Fibroblast of upper back skin (primary cell): ENCODE measurements around the gene PARN.
A peak's percentile ranks its signal among the peaks of the same experiment; 100 is the strongest.

Experiments used
- DNase-seq: peaks from one replicate; pipeline ENCODE4 v3.0.0-alpha.2; 2013

The PARN gene

GRCh38 chr16:14495213-14496046 lies 134.6 kb downstream of the PARN start:
- no peak for DNase-seq

DNA sequence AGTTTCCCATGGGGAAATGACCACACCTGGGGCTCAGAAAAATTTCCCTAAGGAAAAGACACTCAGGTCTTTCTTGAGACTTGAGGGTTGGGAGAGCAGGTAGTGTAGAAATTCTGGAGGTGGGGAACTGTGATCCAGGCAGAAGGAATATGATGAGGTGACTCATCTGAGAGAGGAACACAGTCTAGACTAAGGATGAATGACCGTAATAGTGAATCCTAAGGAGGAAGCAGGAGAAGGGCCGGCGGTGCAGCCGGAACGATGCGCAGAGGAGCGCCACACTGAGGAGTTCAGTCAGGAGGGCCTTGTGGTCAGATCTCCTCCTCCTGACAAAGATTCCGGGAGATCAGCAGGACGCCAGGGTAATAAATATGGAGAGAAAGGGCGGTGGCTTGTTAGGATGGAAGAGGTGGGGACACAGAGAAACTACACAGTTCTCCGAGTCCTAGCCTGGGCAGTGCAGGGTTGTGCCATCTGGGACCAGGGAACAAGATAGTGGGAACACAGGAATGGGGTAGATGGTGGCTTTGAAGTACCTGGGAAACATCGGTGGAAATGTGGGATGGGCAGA lies 135.6 kb downstream of the PARN start:
- DNase-seq: no peak

DNA sequence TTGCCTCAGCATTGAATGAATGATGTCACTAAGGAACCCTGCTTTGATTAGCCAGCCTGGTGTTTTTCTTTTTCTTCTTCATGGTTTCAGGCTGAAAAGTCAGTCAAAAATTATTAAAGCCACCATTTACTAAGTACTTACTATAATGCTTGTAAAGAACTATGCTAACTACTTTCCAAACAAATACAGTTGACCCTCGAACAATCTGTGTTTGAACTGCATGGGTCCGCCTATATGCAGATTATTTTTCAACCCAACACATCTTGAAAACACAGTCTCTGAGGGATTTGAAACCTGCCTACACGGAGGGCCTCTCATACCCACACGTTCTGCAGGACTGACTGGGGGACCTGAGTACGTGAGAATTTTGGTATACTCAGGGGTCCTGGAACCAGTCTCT lies 136.3 kb downstream of the PARN start:
- DNase-seq: no peak

DNA sequence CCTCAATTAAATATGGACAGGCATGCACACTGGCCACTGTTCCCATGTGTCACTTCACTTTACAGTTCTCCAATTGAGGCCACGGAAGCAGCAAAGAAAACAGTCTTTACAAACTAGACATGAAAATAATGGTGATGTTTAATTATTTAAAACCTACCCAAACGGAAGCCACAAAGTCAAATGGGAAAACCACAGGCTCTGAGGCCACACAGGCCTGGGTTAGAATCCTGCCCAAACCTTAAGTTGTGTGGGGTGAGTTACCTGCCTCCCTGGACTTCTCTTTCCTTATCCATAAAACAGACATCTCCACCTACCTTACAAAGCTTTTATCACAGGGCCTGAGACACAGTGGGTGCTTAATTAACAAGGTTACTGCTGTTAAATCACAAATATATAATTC lies 137.4 kb downstream of the PARN start:
- DNase-seq: no peak

- DNase-seq: no peak
These were observed 138.1 kb downstream of the PARN start for GRCh38 chr16:14491861-14492529.

- DNase-seq: no peak
These were observed 139.8 kb downstream of the PARN start for GRCh38 chr16:14490235-14490634.

DNA sequence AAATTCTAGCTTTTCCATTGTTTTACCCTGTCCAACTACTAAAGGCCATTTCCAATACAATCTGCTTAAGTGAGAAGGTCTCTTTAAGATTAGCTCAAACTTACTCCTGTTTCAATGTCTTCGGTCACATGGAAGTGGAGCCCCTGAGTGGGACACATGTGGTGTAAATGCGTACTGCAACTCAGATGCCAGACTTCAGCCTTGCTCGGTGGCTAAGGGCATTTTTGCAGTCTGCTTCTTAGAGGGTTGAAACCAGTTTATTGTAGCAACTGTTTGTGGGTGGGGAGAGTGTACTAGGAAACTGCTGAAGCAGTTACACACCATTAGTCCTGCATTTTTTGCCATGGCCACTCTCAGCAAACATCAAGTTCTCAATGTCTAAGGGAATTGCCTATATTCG lies 140.6 kb downstream of the PARN start:
- peak; percentile 55 for DNase-seq

DNA sequence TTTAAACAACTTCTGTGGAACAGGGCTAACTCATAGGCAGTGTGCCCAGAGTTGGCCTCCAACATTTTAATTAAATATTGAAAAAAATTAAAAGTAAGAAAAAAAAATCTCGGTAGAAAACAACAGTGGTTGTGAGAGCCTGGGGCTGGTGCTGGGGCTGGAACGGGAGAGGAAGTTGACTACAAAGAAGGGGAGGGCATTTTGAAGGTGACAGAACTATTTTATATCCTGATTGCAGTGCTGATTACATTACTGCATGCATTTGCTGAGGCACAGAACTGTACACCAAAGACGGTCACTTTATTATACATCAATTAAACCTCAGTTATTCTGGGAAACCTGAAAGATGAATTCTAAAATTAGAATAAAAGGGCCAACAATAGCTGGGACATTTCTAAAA lies 142.5 kb downstream of the PARN start:
- no peak for DNase-seq

DNA sequence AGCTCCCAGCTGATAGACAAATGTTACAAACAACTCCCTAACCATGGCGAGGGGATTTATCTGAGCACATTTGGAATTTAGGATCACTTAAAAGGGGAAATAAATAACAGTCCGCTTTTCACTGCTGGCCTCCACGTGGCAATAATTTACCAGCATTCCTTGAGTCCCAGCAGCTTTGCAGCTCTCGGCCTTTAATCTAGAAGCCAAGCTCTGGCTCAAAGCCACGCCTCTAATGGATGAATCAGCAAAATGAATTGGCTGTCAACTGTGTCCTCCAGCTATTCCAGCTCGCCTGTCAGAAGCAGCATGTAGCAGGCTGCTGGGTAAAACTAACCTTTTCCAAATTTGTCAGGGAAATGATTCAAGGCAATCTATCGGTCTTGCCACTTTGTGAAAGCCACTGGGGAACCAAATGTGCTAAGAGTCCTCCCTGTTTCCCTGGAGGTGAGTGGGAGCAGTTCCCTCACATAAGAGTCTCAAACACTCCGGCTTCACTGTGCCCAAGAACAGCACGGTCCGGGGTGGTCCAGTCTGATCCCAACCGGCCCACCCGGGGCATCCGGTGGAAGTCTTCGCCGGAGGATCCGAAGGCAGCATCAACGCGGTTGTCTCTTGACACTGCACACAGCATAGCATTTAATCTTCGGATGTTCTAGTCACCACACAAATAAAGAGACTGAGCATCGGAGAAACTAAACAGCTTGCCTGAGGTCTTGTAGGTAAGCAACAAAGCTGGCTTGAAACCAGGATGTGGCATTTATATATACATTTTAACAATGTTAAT lies 143.3 kb downstream of the PARN start:
- DNase-seq: peak; percentile 99

- no peak for DNase-seq
These were observed 144.1 kb downstream of the PARN start for GRCh38 chr16:14485811-14486519.

DNA sequence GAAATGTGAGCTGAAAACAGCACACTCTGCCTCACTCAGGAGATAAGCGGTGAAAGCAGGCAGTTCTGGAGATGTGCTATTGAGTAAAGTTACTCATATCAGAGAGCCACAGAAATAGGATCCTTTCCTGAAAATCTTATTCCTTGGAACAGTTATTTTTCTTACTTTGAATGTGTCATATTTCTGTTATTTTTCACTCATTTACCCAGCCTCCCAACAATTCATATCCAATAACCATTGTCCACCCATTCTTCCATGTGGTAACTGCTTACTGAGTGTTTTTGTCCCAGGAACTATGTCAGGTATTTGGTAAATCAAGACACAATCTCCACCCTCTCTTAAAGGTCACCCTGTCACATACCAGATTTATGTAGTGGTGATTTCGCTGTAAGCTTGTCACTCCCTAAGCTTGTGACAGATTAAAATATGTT lies 144.9 kb downstream of the PARN start:
- peak; percentile 72 for DNase-seq

DNA sequence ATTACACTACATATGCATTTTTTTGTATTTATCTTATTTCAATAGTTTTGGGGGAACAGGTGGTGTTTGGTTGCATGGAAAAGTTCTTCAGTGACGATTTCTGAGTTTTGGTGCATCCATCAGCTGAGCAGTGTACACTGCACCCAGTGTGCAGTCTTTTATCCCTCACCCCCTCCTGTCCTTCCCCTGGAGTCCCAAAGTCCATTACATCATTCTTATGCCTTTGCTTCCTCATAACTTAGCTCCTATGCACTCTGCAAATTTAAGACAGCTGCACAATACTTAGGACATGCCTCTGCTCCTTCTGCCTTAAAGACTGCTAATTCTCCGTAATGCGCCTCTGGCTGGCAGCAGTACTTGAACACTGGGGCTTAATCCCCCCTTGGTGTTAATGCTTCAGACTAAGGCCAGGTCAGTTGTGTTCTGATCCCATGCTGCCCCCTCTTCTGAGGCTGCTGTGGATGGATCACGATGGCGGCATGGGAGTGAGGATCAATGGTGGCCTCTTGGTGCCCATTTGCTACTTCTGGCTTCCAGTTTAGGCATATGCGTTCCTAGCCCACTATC lies 146.2 kb downstream of the PARN start:
- peak; percentile 14 for DNase-seq

DNA sequence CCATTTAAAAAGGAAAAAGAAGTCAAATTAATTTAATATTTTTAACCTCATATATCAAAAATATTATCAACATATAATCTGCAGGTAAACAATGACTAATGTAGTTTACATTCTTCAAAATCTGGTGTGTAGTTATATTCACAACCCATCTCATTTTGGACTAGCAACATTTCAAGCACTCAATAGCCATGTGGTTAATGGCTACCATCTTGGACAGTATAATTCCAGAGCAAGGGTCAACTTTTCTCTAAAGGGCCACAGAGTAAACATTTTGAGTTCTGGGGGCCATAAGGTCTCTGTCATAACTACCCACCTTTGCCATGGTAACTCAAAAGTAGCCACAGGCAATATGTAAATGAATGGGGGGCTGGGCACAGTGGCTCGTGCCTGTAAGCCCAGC lies 153.9 kb downstream of the PARN start:
- DNase-seq: no peak

GRCh38 chr16:14475370-14476139 lies 154.5 kb downstream of the PARN start:
- no peak for DNase-seq

DNA sequence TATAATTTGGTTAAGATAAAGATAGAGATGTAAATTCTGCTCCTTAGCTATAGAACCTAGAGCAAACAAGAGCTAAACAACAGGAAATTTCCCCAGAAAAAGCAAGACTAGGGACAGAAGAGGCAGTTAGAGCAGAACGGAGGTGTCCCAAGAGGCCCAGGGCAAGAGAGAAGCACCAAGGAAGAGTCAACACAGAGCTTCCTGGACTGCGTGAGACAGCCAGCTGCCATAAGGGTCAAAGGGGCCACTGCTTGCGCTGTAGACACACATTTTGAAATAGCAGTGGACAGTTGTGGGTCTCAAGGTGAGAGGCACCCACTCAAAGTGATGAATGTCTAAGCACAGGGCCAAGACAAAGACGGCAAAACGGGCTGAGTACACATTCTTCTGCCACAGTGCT lies 156.6 kb downstream of the PARN start:
- no peak for DNase-seq

DNA sequence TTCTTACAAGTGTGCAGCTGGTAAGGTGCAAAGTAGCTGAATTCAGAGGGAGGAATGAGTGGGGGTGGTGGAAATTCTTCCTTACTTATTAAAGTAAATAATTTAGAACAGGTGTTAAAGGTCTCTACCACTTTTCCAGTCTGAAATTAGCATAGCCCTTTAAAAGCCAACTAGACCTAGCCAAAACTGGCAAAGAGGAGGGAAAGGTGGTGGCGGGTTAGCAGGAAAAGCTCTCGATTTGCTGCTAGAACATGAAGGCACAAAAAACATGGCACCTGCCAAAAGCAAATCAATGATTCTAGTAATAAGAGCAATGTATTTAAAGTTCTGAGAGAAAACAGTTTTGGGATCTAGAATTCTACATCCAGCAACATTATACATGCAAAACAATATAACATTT lies 157.7 kb downstream of the PARN start:
- no peak for DNase-seq

- no peak for DNase-seq
These were observed 159.3 kb downstream of the PARN start for GRCh38 chr16:14470788-14471187.

DNA sequence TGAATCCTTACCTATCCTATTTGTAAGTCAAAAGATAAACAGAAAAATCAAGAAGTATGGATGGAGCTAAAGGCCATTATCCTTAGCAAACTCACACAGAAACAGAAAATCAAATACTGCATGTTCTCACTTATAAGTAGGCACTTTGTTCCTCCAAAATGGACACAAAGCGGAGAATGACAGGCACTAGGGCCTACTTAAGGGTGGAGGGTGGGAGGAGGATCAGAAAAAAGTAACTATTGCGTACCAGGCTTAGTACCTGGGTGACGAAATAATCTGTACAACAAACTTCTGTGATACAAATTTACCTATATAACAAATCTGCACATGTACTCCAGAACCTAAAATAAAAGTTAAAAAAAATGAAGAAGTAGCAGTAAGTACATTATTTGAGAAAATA lies 164.3 kb downstream of the PARN start:
- no peak for DNase-seq

DNA sequence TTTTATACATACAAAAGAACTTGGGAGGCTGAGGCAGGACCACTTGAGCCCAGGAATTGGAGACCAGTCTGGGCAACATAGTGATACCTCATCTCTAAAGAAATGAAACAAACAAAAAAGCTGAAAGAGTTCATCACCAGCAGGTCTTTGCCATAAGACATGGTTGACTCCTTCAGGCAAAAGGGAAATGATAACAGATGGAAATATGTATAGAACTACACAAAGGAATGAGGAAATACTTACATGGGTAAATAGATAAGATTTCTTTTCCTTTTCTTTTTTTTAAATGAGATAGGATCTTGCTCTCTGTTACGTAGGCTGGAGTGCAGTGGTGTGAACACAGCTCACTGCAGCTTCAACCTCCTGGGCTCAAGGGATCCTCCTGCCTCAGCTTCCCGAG lies 165.3 kb downstream of the PARN start:
- DNase-seq: no peak

DNA sequence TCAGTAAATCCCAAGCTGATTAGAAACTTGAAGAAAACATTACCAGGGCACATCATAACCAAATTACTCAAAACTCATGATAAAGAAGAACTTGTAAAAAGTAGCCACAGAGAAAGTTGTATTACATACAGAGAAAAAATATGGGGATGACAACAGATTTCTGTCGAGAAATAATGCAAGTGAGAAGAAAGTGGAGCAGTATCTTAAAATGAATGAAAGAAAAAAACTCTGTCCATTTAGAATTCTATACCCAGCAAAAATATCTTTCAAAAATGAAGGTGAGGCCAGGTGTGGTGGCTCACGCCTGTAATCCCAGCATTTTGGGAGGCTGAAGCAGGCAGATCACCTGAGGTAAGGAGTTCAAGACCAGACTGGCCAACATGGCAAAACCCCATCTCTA lies 165.9 kb downstream of the PARN start:
- no peak for DNase-seq

- DNase-seq: peak; percentile 25
These were observed 167.2 kb downstream of the PARN start for GRCh38 chr16:14462811-14463210.

DNA sequence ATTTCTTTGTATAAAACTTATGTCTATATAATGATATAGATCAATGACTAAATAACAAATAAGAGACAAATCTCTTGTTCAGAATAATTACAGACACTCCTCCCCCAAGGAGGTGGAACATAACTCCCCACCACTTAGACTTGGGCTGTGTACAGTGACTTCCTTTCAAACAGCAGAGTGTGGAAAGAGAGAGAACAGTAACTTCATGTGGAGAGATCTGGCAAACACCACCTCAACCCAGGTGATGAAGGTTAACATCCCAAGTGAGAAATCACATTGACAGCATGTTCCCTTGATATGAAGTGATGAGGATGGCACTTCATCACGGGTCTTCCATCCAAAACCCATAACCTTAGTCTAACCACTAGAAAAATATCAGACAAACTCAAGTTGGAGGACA lies 169.3 kb downstream of the PARN start:
- no peak for DNase-seq
